Measurements from ENCODE around the gene SIGLEC11. TPM values are rescaled to one million over a fixed set of nuclear protein-coding genes. Genes with fewer than 3 reads are reported as not detected.

Gene SIGLEC11
- total RNA-seq, 1 experiment from 2014 or later: not detected

DNA sequence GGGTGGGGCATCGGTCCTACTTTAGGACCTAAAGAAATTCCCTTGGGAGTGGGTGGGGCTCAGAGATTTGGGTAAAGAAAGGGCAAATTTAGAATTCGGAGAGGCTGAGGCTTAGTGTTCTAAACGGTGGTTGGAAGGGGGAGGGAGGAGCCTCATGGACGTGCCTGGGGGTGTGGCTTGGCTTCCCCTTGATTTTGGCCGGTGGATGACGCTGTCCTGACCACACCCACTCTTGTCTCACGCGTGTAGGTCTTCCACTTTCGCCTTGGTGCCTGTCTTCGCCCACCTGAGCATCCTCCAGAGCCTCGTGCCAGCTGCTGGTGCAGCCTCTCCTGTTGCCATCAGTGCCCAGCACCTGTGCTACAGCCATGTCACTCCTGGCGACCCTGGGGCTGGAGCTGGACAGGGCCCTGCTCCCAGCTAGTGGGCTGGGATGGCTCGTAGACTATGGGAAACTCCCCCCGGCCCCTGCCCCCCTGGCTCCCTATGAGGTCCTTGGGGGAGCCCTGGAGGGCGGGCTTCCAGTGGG, 30.4 kb downstream of the SIGLEC11 start:
- peak; percentile 56 for DNase-seq (ENCODE audit: low spot score)
- Histone ChIP-seq H3K36me3 (ENCODE audit: insufficient read depth, low read length, poor library complexity, severe bottlenecking) (peaks cover 63% of the 10 kb centered on the region), H3K27ac (ENCODE audit: low read depth, low read length, poor library complexity, severe bottlenecking) (peak overlapping the region; percentile 100), H3K27me3 (replicated peaks; ENCODE audit: insufficient read depth, low read depth, low read length, poor library complexity) (no peaks in the 10 kb centered on the region), H3K9me3 (ENCODE audit: low read depth, low read length, poor library complexity, severe bottlenecking) (no peaks in the 10 kb centered on the region), H3K4me3 (ENCODE audit: low read depth, low read length, poor library complexity, severe bottlenecking) (peak overlapping the region; percentile 79), H3K4me1 (ENCODE audit: insufficient read depth, low read length, poor library complexity, severe bottlenecking) (peaks cover 28% of the 10 kb centered on the region)
- POLR2A ChIA-PET (ENCODE audit: low non-redundant PET): interaction anchor here (0.6 to 1.0 kb wide), 2 partner anchors 19 to 120 kb away, joined by 3 to 8 read pairs; no protein-coding TSS in a partner anchor
- TF ChIP-seq, protein P1, sequence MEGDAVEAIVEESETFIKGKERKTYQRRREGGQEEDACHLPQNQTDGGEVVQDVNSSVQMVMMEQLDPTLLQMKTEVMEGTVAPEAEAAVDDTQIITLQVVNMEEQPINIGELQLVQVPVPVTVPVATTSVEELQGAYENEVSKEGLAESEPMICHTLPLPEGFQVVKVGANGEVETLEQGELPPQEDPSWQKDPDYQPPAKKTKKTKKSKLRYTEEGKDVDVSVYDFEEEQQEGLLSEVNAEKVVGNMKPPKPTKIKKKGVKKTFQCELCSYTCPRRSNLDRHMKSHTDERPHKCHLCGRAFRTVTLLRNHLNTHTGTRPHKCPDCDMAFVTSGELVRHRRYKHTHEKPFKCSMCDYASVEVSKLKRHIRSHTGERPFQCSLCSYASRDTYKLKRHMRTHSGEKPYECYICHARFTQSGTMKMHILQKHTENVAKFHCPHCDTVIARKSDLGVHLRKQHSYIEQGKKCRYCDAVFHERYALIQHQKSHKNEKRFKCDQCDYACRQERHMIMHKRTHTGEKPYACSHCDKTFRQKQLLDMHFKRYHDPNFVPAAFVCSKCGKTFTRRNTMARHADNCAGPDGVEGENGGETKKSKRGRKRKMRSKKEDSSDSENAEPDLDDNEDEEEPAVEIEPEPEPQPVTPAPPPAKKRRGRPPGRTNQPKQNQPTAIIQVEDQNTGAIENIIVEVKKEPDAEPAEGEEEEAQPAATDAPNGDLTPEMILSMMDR (conservative IDR thresholded peaks at IDR 0.05; ENCODE audit: low read depth, low read length): no peak
- no peak for TF ChIP-seq EZH2 (IDR thresholded peaks at IDR 0.05; ENCODE audit: borderline replicate concordance, low read depth, low read length, poor library complexity, severe bottlenecking)
- intact Hi-C loops (cut with micrococcal nuclease; ENCODE audit: unreplicated experiment): no loop called here
- CTCF ChIA-PET: no interaction called here
- BruUV-seq (replicated peaks): no TSS peak

DNA sequence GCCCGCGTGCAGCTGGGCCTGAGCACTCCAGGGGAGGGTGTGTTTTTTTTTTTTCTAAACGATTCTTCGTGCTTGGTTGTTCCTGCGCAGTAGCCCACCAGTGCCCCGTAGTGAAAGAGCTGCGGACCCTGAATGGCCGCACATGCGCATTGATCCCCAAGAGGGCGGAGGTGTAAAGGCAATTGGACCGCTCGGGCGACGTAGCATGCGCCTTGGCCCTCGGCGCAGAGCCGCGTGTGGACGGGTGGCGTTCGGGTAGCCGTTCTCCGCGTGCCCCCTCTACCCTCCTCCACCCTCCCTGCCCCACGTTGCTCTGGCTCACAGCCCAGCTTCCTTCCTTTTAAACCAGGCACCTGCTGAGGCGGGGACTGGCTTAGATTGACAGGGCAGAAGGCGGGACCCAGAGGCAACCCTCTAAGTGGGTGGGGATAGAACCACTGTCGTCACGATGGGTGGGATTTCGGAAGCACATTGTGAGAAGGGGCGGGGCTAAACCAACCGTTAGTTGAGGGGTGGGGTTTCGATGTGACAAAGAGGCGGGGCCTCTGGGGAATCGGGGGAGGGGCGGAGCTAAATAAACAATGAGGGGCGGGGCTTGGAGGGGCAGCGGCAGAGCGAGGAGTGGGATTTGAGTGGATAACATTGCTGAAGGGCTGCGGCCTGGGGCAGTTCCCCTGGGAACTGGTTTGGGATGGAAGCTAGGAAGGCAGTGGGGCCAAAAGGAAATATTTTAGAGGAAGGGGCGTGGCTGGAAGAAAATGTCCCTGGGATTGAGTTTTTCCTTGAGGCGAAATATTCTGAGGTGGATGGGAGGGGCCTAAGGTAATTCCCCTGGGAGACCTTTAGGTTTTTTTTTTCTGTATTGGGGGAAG, 31.1 kb downstream of the SIGLEC11 start:
- peaks cover 66% of the 10 kb centered on the region for H3K36me3 ChIP-seq (ENCODE audit: insufficient read depth, low read length, poor library complexity, severe bottlenecking)
- H3K9me3 ChIP-seq (ENCODE audit: low read depth, low read length, poor library complexity, severe bottlenecking): no peaks in the 10 kb centered on the region
- peak overlapping the region; percentile 100 for H3K27ac ChIP-seq (ENCODE audit: low read depth, low read length, poor library complexity, severe bottlenecking)
- intact Hi-C loops (cut with micrococcal nuclease; ENCODE audit: unreplicated experiment): loop anchor here (10.0 kb wide), 1 partner anchor 165 kb away; the partner anchor contains the start of genes AP2A1 and TSKS
- ChIA-PET CTCF (interaction anchor here (0.6 kb wide), 1 partner anchor 16 kb away, joined by 3 read pairs; no protein-coding TSS in a partner anchor), POLR2A (ENCODE audit: low non-redundant PET) (interaction anchor here (0.6 to 1.2 kb wide), 9 partner anchors 11 to 290 kb away, joined by 3 to 10 read pairs (median 6); partner anchors contain the start of genes AKT1S1 and TBC1D17)
- H3K27me3 ChIP-seq (replicated peaks; ENCODE audit: insufficient read depth, low read depth, low read length, poor library complexity): no peaks in the 10 kb centered on the region
- DNase-seq (ENCODE audit: low spot score): peak; percentile 96
- no TSS peak for BruUV-seq (replicated peaks)
- H3K4me1 ChIP-seq (ENCODE audit: insufficient read depth, low read length, poor library complexity, severe bottlenecking): peaks cover 35% of the 10 kb centered on the region
- TF ChIP-seq, protein P1 (conservative IDR thresholded peaks at IDR 0.05; ENCODE audit: low read depth, low read length): no peak
- no peak for TF ChIP-seq EZH2 (IDR thresholded peaks at IDR 0.05; ENCODE audit: borderline replicate concordance, low read depth, low read length, poor library complexity, severe bottlenecking)
- peak overlapping the region; percentile 79 for H3K4me3 ChIP-seq (ENCODE audit: low read depth, low read length, poor library complexity, severe bottlenecking)

GRCh38 chr19:49929121-49929610, 31.8 kb downstream of the SIGLEC11 start, which contains the start of the genes ATF5 and NUP62:
TSS of gene ATF5 (plus strand) at chr19:49929205. CDS start at chr19:49930851, 1,646 bp downstream.
TSS of gene NUP62 (minus strand) at chr19:49929504. CDS start at chr19:49909807, 19,697 bp downstream.
- intact Hi-C loops (cut with micrococcal nuclease; ENCODE audit: unreplicated experiment): loop anchor here (10.0 kb wide), 1 partner anchor 164 kb away; the partner anchor contains the start of genes AP2A1 and TSKS
- TF ChIP-seq, protein P1 (conservative IDR thresholded peaks at IDR 0.05; ENCODE audit: low read depth, low read length): no peak
- no peak for TF ChIP-seq EZH2 (IDR thresholded peaks at IDR 0.05; ENCODE audit: borderline replicate concordance, low read depth, low read length, poor library complexity, severe bottlenecking)
- POLR2A ChIA-PET (ENCODE audit: low non-redundant PET): interaction anchor here (0.6 to 1.2 kb wide), 7 partner anchors 10 to 289 kb away, joined by 3 to 10 read pairs (median 6); partner anchors contain the start of genes AKT1S1 and TBC1D17
- Histone ChIP-seq H3K4me3 (ENCODE audit: low read depth, low read length, poor library complexity, severe bottlenecking) (peak within 1 kb of the TSS; percentile 79), H3K27ac (ENCODE audit: low read depth, low read length, poor library complexity, severe bottlenecking) (peak within 1 kb of the TSS; percentile 100), H3K9me3 (ENCODE audit: low read depth, low read length, poor library complexity, severe bottlenecking) (no peaks in the 10 kb centered on the region), H3K27me3 (replicated peaks; ENCODE audit: insufficient read depth, low read depth, low read length, poor library complexity) (no peaks in the 10 kb centered on the region), H3K36me3 (ENCODE audit: insufficient read depth, low read length, poor library complexity, severe bottlenecking) (peaks cover 66% of the 10 kb centered on the region), H3K4me1 (ENCODE audit: insufficient read depth, low read length, poor library complexity, severe bottlenecking) (peaks cover 42% of the 10 kb centered on the region)
- DNase-seq (ENCODE audit: low spot score): peak; percentile 95
- BruUV-seq (replicated peaks): TSS peak; percentile 59
- CTCF ChIA-PET: interaction anchor here (0.6 kb wide), 1 partner anchor 437 kb away, joined by 3 read pairs; no protein-coding TSS in a partner anchor
